Panc1 (cell line): ENCODE measurements around the gene KCNQ1.

ENCODE experiments used
- CTCF ChIP-seq: fragments of 450-650 bp; IDR thresholded peaks from 2 replicates; pipeline ENCODE4 v1.5.1; 2017; ENCODE audit warnings: mild to moderate bottlenecking
- POLR2AphosphoS5 ChIP-seq: IDR thresholded peaks from 2 replicates; pipeline ENCODE4 v1.6.1; 2012; ENCODE audit warnings: mild to moderate bottlenecking, low read depth, low read length, moderate library complexity
- REST ChIP-seq, 2 experiments: IDR thresholded peaks; 2 replicates each; pipeline ENCODE4 v1.6.1; 2011 to 2012; ENCODE audit warnings: low read depth in 2 of 2, control low read depth in 1 of 2, low read length in 1 of 2, mild to moderate bottlenecking in 1 of 2, moderate library complexity in 1 of 2; ENCODE audit not compliant: insufficient read depth in 1 of 2
- TCF7L2 ChIP-seq: IDR thresholded peaks from 2 replicates; pipeline ENCODE4 v1.6.1; 2011; ENCODE audit warnings: mild to moderate bottlenecking, low read depth, low read length, inconsistent platforms

DNA sequence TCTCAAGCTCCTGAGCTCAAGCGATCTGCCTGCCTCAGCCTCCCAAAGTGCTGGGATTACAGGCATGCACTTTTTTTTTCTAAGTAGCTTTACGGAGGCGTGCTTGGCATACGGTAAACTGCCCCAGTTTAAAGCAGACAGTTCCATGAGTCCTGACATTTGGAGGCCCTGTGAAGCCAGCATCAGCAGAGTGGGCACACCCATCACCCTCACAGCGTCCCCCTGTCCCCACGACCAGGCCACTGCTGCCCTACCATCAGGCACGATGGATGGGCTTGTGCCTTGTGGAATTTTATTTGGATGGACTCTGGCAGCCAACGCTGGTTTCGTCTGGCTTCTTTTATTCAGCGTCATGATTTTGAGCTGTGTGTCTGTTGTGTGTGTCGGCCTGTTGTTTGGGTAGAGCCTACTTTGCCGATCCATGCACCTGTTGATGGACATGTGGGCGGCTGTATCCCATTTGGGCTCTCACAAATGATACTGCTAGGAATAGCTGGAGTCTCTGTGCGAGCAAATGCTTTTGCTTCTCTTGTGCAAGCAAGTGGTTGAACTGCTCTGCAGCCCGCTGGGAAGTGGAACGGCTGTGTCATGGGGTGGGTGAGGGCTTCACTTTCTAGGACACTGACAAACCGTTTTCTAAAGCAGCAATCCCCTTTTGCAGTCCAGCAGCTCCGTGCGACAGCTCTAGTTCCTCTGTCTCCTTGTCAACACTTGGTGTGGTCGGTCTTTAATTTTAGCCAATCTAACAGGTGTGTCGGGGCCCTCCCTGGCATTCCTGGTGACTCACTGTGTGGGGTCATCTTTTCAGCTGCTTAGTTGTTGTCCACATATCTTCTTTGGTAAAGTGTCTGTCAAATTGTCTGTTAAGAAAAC, 23.8 kb downstream of the KCNQ1 start:
- TF ChIP-seq TCF7L2 (no peak), CTCF (no peak), POLR2AphosphoS5 (no peak), REST (IDR thresholded peaks at IDR 0.05; ENCODE audit: insufficient read depth in 1 of 2, low read depth in 2 of 2, low read length in 1 of 2) (no peak)
